HG02642 (cell line): ENCODE results near the gene POLD3.

Experiments
- ATAC-seq: cut with Tn5 transposase; IDR thresholded peaks from one replicate; pipeline ENCODE4 v1.9.1; 2021; ENCODE audit warnings: mild to moderate bottlenecking; ENCODE audit not compliant: unreplicated experiment, poor library complexity

The POLD3 gene

GRCh38 chr11:74592441-74593362 lies at the start of gene POLD3:
Gene POLD3 (plus strand): TSS chr11:74592582. CDS start chr11:74592659, 77 bp downstream.
- peak; percentile 90 for ATAC-seq

GRCh38 chr11:74543991-74544390 lies 48.4 kb upstream of the POLD3 start:
- ATAC-seq = no peak

- ATAC-seq = no peak
Measured at GRCh38 chr11:74546752-74547151, 45.6 kb upstream of the POLD3 start.

GRCh38 chr11:74550991-74551753 lies 41.2 kb upstream of the POLD3 start:
- ATAC-seq = no peak

- no peak for ATAC-seq
Measured at GRCh38 chr11:74551754-74552145, 40.6 kb upstream of the POLD3 start.

GRCh38 chr11:74557526-74557925 lies 34.9 kb upstream of the POLD3 start:
- no peak for ATAC-seq

- no peak for ATAC-seq
Measured at GRCh38 chr11:74559110-74559933, 33.1 kb upstream of the POLD3 start.

GRCh38 chr11:74559934-74560309 lies 32.5 kb upstream of the POLD3 start:
- no peak for ATAC-seq

GRCh38 chr11:74566146-74566960 lies 26.0 kb upstream of the POLD3 start:
- ATAC-seq = no peak

GRCh38 chr11:74568028-74568427 lies 24.4 kb upstream of the POLD3 start:
- no peak for ATAC-seq

GRCh38 chr11:74570266-74571061 lies 21.9 kb upstream of the POLD3 start:
- ATAC-seq = no peak

GRCh38 chr11:74571062-74571399 lies 21.4 kb upstream of the POLD3 start:
- no peak for ATAC-seq

- no peak for ATAC-seq
Measured at GRCh38 chr11:74572349-74572748, 20.0 kb upstream of the POLD3 start.

GRCh38 chr11:74574563-74574962 lies 17.8 kb upstream of the POLD3 start:
- no peak for ATAC-seq

- ATAC-seq = no peak
Measured at GRCh38 chr11:74575999-74576398, 16.4 kb upstream of the POLD3 start.

GRCh38 chr11:74577181-74577580 lies 15.2 kb upstream of the POLD3 start:
- ATAC-seq = no peak

- ATAC-seq = no peak
Measured at GRCh38 chr11:74577624-74578396, 14.6 kb upstream of the POLD3 start.

- ATAC-seq = no peak
Measured at GRCh38 chr11:74579577-74580270, 12.7 kb upstream of the POLD3 start.
